ENCODE measurements around the gene USH1G.

USH1G gene

GRCh38 chr17:74953134-74953687 is 30.2 kb upstream of the USH1G start:
- DNase-seq: no peak

GRCh38 chr17:74952431-74953133 is 29.5 kb upstream of the USH1G start:
- DNase-seq: no peak

- no peak for DNase-seq
Observed at GRCh38 chr17:74951680-74952421, 28.8 kb upstream of the USH1G start.

- no peak for DNase-seq
Observed at GRCh38 chr17:74951065-74951464, 28.0 kb upstream of the USH1G start.

GRCh38 chr17:74950207-74950606 is 27.2 kb upstream of the USH1G start:
- no peak for DNase-seq

GRCh38 chr17:74949455-74950115 is 26.5 kb upstream of the USH1G start:
- no peak for DNase-seq

- DNase-seq: no peak
Observed at GRCh38 chr17:74947041-74947754, 24.1 kb upstream of the USH1G start.

- DNase-seq: no peak
Observed at GRCh38 chr17:74946641-74947040, 23.6 kb upstream of the USH1G start.

GRCh38 chr17:74945543-74945942 is 22.5 kb upstream of the USH1G start:
- DNase-seq: no peak

- DNase-seq: no peak
Observed at GRCh38 chr17:74943808-74944522, 20.9 kb upstream of the USH1G start.

GRCh38 chr17:74941128-74941725 is 18.2 kb upstream of the USH1G start:
- DNase-seq: no peak

GRCh38 chr17:74939534-74939933 is 16.5 kb upstream of the USH1G start:
- no peak for DNase-seq

GRCh38 chr17:74938194-74938950 is 15.3 kb upstream of the USH1G start:
- DNase-seq: no peak

- DNase-seq: no peak
Observed at GRCh38 chr17:74937064-74938051, 14.3 kb upstream of the USH1G start.

GRCh38 chr17:74936470-74936799 is 13.4 kb upstream of the USH1G start:
- no peak for DNase-seq

GRCh38 chr17:74935585-74936469 is 12.8 kb upstream of the USH1G start, which contains the start of gene OTOP3:
TSS of gene OTOP3 (plus strand) at chr17:74935898. CDS start at chr17:74935922, 24 bp downstream.
- DNase-seq: no peak

GRCh38 chr17:74935048-74935447 is 12.0 kb upstream of the USH1G start:
- no peak for DNase-seq

- DNase-seq: no peak
Observed at GRCh38 chr17:74930535-74931036, 7.5 kb upstream of the USH1G start.

GRCh38 chr17:74928786-74929185 is 5.7 kb upstream of the USH1G start:
- no peak for DNase-seq

Data from right forelimb (tissue), 1 donor.